Smooth muscle cell (in vitro differentiated cells): ENCODE results near the gene ACSL3. TPM values are rescaled to one million over a fixed set of nuclear protein-coding genes. Genes with fewer than 3 reads are reported as not detected.

Experiments
- DNase-seq: peaks from one replicate; lab custom pipeline; 2025; ENCODE audit not compliant: unreplicated experiment; lab: John Stamatoyannopoulos, UW
- H2AFZ ChIP-seq: fragments of 200-600 bp; sonication (generic); 2 replicates; pipeline ENCODE4 v1.6.0; 2016; ENCODE audit warnings: antibody characterized with exemption, low read depth, mild to moderate bottlenecking
- H3F3A ChIP-seq: fragments of 200-600 bp; sonication (generic); 2 replicates; pipeline ENCODE4 v1.6.0; 2017; ENCODE audit warnings: antibody characterized with exemption, low read depth
- H3K27ac ChIP-seq: fragments of 200-600 bp; sonication (generic); 2 replicates; pipeline ENCODE4 v1.5.1; 2016; ENCODE audit warnings: low read depth, mild to moderate bottlenecking
- H3K27me3 ChIP-seq: fragments of 200-600 bp; sonication (generic); 2 replicates; pipeline ENCODE4 v1.6.1; 2016; ENCODE audit warnings: low read depth, mild to moderate bottlenecking
- H3K36me3 ChIP-seq: fragments of 200-600 bp; sonication (generic); 2 replicates; pipeline ENCODE4 v1.5.1; 2016; ENCODE audit warnings: low read depth
- H3K4me1 ChIP-seq: fragments of 200-600 bp; sonication (generic); 2 replicates; pipeline ENCODE4 v1.5.1; 2016; ENCODE audit warnings: low read depth
- H3K4me2 ChIP-seq: fragments of 200-600 bp; sonication (generic); 2 replicates; pipeline ENCODE4 v1.6.0; 2016; ENCODE audit warnings: mild to moderate bottlenecking
- H3K4me3 ChIP-seq: fragments of 200-600 bp; sonication (generic); 2 replicates; pipeline ENCODE4 v1.5.1; 2016; ENCODE audit warnings: mild to moderate bottlenecking
- H3K79me2 ChIP-seq: fragments of 200-600 bp; sonication (generic); 2 replicates; pipeline ENCODE4 v1.6.0; 2016; ENCODE audit warnings: low read depth, mild to moderate bottlenecking
- H3K9ac ChIP-seq: fragments of 200-600 bp; sonication (generic); 2 replicates; pipeline ENCODE4 v1.6.0; 2016; ENCODE audit warnings: low read depth
- H3K9me3 ChIP-seq: fragments of 200-600 bp; sonication (generic); replicated peaks from 2 replicates; pipeline ENCODE4 v1.5.1; 2016; ENCODE audit warnings: low read depth
- H4K20me1 ChIP-seq: fragments of 200-600 bp; sonication (generic); 2 replicates; pipeline ENCODE4 v1.6.0; 2016; ENCODE audit warnings: low read depth
- WGBS: methylation state at CpG from one replicate; pipeline ENCODE4 v1.1.7; 2016; ENCODE audit warnings: low lambda C conversion rate; 5-methylcytosine and 5-hydroxymethylcytosine counted together
- polyA plus RNA-seq: library from polyadenylated mRNA; unstranded; fragments of >200 nt; fragmentation: Nextera tagmentation; extraction: Ambion mirVana; gene quantifications from 2 replicates; pipeline ENCODE4 v1.2.1, GENCODE V29; 2016
- total RNA-seq: library from RNA; depleted of rRNA; stranded (reverse); fragments of >200 nt; gene quantifications from 2 replicates; pipeline ENCODE4 v1.2.3, GENCODE V29; 2014
- TF ChIP-seq, protein P1 (sequence below): fragments of 200-600 bp; sonication (generic); IDR thresholded peaks from 2 replicates; pipeline ENCODE4 v1.5.1; 2017; ENCODE audit warnings: borderline replicate concordance, mild to moderate bottlenecking, antibody characterized with exemption; ENCODE audit not compliant: insufficient read depth, poor library complexity, severe bottlenecking

The ACSL3 gene
- total and polyA plus RNA-seq, 2 experiments from 2014 or later = 111 to 183 TPM

DNA sequence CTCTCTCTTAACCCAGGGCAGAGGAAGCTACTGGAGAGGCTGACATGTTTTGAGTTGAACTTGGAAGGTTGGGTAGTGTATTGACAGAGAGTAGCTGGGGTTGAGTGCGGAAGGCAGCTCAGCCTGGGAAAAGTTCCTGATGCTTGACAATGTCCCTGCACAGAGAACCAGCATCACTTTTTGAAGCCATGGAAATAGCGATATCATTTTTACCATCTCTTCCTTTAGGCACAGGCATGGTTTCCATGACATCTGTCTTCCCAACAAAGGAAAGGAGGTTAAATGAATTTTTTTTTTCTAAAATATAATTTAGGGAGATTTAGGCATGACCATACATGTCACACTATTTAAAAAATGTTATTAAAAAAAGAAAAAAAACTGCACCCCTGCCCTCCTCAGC, 112.9 kb downstream of the ACSL3 start:
- H3K4me2 ChIP-seq = no peak overlapping the region
- H3K9ac ChIP-seq = no peak overlapping the region
- no peaks in the 10 kb centered on the region for H3K36me3 ChIP-seq
- no peaks in the 10 kb centered on the region for H3K27me3 ChIP-seq
- WGBS = 91% methylated on average over 2 of the region's 2 CpGs
- TF ChIP-seq, protein P1, sequence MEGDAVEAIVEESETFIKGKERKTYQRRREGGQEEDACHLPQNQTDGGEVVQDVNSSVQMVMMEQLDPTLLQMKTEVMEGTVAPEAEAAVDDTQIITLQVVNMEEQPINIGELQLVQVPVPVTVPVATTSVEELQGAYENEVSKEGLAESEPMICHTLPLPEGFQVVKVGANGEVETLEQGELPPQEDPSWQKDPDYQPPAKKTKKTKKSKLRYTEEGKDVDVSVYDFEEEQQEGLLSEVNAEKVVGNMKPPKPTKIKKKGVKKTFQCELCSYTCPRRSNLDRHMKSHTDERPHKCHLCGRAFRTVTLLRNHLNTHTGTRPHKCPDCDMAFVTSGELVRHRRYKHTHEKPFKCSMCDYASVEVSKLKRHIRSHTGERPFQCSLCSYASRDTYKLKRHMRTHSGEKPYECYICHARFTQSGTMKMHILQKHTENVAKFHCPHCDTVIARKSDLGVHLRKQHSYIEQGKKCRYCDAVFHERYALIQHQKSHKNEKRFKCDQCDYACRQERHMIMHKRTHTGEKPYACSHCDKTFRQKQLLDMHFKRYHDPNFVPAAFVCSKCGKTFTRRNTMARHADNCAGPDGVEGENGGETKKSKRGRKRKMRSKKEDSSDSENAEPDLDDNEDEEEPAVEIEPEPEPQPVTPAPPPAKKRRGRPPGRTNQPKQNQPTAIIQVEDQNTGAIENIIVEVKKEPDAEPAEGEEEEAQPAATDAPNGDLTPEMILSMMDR = no peak
- no peaks in the 10 kb centered on the region for H3K4me1 ChIP-seq
- H4K20me1 ChIP-seq = no peaks in the 10 kb centered on the region
- DNase-seq = no peak
- no peak overlapping the region for H3K4me3 ChIP-seq
- no peak overlapping the region for H3K27ac ChIP-seq
- H3K9me3 ChIP-seq = no peaks in the 10 kb centered on the region
- H2AFZ ChIP-seq = no peak overlapping the region
- H3F3A ChIP-seq = peaks cover 4% of the 10 kb centered on the region
- H3K79me2 ChIP-seq = no peaks in the 10 kb centered on the region

DNA sequence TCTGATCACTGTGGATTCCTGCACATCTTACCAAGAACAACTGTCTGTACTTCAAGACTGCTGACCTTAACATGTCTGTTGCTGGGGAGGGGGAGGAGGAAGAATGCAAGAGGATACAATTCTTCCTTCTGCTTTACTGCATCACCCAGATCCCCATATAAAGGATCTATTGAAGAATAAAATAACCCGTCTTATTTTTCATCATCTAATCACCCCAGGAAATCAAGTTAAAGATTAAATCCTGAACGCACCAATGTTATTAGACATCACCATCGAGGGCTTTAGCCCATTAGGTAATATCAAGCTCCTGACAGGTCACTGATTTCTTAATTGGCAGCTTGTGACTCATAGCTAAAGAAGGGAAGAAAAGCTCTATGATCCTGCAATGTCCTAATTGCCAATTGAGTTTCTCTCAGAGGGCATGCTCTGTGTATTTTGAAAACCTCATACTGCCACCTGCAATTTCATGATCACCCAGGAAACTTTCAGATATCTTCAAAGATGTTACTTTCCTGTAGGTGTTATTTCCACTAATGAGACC, 115.8 kb downstream of the ACSL3 start:
- Histone ChIP-seq H3K36me3 (no peaks in the 10 kb centered on the region), H3K27me3 (no peaks in the 10 kb centered on the region), H3K4me3 (no peak overlapping the region), H3K27ac (no peak overlapping the region), H3K9me3 (no peaks in the 10 kb centered on the region), H4K20me1 (no peaks in the 10 kb centered on the region), H3K4me1 (no peaks in the 10 kb centered on the region), H3K9ac (no peak overlapping the region), H2AFZ (no peak overlapping the region), H3K4me2 (no peak overlapping the region), H3K79me2 (no peaks in the 10 kb centered on the region), H3F3A (peaks cover 4% of the 10 kb centered on the region)
- no peak for DNase-seq
- 73% methylated on average over 3 of the region's 3 CpGs for WGBS
- TF ChIP-seq, protein P1 = no peak

DNA sequence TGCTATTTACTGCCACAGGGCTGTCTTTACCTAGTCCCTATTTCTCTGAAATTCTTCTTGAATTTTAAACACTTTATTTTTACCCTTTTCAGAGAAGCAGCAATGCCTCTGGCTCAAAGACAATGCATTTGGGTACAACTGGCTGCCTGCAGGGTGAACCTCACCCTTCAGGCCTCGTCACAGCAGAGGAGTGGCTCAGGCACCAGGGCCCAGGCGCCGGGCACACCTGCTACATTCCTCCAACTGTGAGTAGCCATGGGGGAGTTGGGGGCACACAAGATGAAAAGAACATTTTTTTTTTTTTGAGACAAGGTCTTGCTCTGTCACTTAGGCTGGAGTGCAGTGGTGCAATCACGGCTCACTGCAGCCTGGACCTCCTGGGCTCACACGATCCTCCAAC, 116.3 kb downstream of the ACSL3 start:
- Histone ChIP-seq H3K4me2 (no peak overlapping the region), H3F3A (peaks cover 4% of the 10 kb centered on the region), H2AFZ (no peak overlapping the region), H3K9ac (no peak overlapping the region), H3K27ac (no peak overlapping the region), H3K36me3 (no peaks in the 10 kb centered on the region), H3K4me1 (no peaks in the 10 kb centered on the region), H3K4me3 (no peak overlapping the region), H3K27me3 (no peaks in the 10 kb centered on the region), H3K9me3 (no peaks in the 10 kb centered on the region), H4K20me1 (no peaks in the 10 kb centered on the region), H3K79me2 (no peaks in the 10 kb centered on the region)
- no peak for DNase-seq
- 94% methylated on average over 5 of the region's 5 CpGs for WGBS
- TF ChIP-seq, protein P1 = no peak

DNA sequence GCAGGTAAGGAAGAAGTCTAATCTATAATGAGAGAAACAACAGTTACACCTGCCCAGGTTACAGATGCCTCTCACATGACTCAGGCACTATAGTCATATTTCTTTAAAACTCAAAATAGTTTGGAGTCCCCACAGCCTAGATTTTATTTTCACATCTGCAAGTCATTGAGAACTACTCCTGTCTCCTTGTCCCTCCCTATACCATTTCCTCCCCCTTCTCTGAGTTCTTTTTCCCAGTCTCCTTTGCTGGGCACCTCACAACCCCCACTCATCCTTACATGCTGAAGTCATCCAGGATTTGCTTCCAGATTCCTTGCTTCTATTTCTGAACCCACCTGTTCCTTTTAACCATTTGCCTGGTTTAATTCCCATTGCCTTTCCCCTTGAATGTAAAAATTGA, 118.0 kb downstream of the ACSL3 start:
- H3K27ac ChIP-seq = no peak overlapping the region
- TF ChIP-seq, protein P1 = no peak
- H3K4me1 ChIP-seq = no peaks in the 10 kb centered on the region
- no peaks in the 10 kb centered on the region for H4K20me1 ChIP-seq
- no peaks in the 10 kb centered on the region for H3K79me2 ChIP-seq
- no peaks in the 10 kb centered on the region for H3K27me3 ChIP-seq
- H3K36me3 ChIP-seq = no peaks in the 10 kb centered on the region
- H3K4me3 ChIP-seq = no peak overlapping the region
- H2AFZ ChIP-seq = no peak overlapping the region
- DNase-seq = no peak
- H3K9me3 ChIP-seq = no peaks in the 10 kb centered on the region
- H3K4me2 ChIP-seq = no peak overlapping the region
- H3F3A ChIP-seq = peaks cover 4% of the 10 kb centered on the region
- no peak overlapping the region for H3K9ac ChIP-seq
